IMR-90 (cell line): ENCODE measurements around the gene KRT78. TPM values are rescaled to one million over a fixed set of nuclear protein-coding genes. Genes with fewer than 3 reads are reported as not detected.

Source experiments
- ATAC-seq: fragments of 200-7000 bp; cut with Tn5 transposase; 2 replicates; pipeline ENCODE4 v1.9.1; 2020; ENCODE audit warnings: low read depth, mild to moderate bottlenecking, moderate library complexity
- BruUV-seq: library from RNA; stranded (reverse); fragments of 400-500 nt; replicated peaks from 2 replicates; lab custom pipeline; 2021; lab: Mats Ljungman, UMichigan
- CTCF ChIA-PET: fragments of 300-600 bp; formaldehyde crosslinking; extraction: SDS; loops from one replicate; lab custom pipeline; 2021; ENCODE audit warnings: antibody characterized with exemption; lab: Yijun Ruan, JAX
- POLR2A ChIA-PET: fragments of 300-600 bp; sonication (Branson Sonifier 250); formaldehyde crosslinking; loops from one replicate; lab custom pipeline; 2022; ENCODE audit warnings: antibody characterized with exemption; ENCODE audit not compliant: unreplicated experiment; lab: Charles Lee
- DNase-seq: peaks from one replicate; pipeline ENCODE4 v3.0.0; 2013
- H2AFZ ChIP-seq: replicated peaks from 2 replicates; pipeline ENCODE3; 2013; ENCODE audit warnings: low read length, mild to moderate bottlenecking; ENCODE audit not compliant: poor library complexity
- H2AK5ac ChIP-seq: 2 replicates; pipeline ENCODE4 v1.6.1; 2013; ENCODE audit warnings: low read depth, low read length, inconsistent platforms
- H2AK9ac ChIP-seq: replicated peaks from 2 replicates; pipeline ENCODE3; 2013; ENCODE audit warnings: mild to moderate bottlenecking, low read depth, low read length, moderate library complexity; ENCODE audit not compliant: poor library complexity
- H2BK120ac ChIP-seq: 2 replicates; pipeline ENCODE4 v1.6.1; 2013; ENCODE audit warnings: low read depth, low read length, inconsistent platforms
- H2BK15ac ChIP-seq: 3 replicates; pipeline ENCODE4 v1.6.1; 2013; ENCODE audit warnings: low read depth, low read length, inconsistent platforms
- H2BK20ac ChIP-seq: 2 replicates; pipeline ENCODE4 v1.6.1; 2013; ENCODE audit warnings: low read depth, mild to moderate bottlenecking, inconsistent platforms, low read length, moderate library complexity
- H2BK5ac ChIP-seq: 2 replicates; pipeline ENCODE4 v1.6.1; 2013; ENCODE audit warnings: mild to moderate bottlenecking, low read depth, low read length, inconsistent platforms; ENCODE audit not compliant: poor library complexity, severe bottlenecking
- H3K14ac ChIP-seq: replicated peaks from 2 replicates; pipeline ENCODE4 v1.6.1; 2013; ENCODE audit warnings: low read depth, low read length, inconsistent platforms
- H3K18ac ChIP-seq: 2 replicates; pipeline ENCODE4 v1.6.1; 2013; ENCODE audit warnings: low read depth, low read length, control low read depth
- H3K23ac ChIP-seq: 2 replicates; pipeline ENCODE4 v1.6.1; 2013; ENCODE audit warnings: low read depth, low read length, inconsistent platforms
- H3K27ac ChIP-seq: 2 replicates; pipeline ENCODE4 v1.5.1; 2013; ENCODE audit warnings: mild to moderate bottlenecking, control low read depth, low read length; ENCODE audit not compliant: insufficient read depth
- H3K27me3 ChIP-seq: 2 replicates; pipeline ENCODE4 v1.6.1; 2013; ENCODE audit warnings: low read length; ENCODE audit not compliant: control insufficient read depth, insufficient read depth
- H3K36me3 ChIP-seq: 2 replicates; pipeline ENCODE4 v1.6.1; 2013; ENCODE audit warnings: low read length, mixed read lengths; ENCODE audit not compliant: control insufficient read depth, insufficient read depth
- H3K4ac ChIP-seq: 2 replicates; pipeline ENCODE4 v1.6.1; 2013; ENCODE audit warnings: low read depth, low read length, inconsistent platforms
- H3K4me1 ChIP-seq: 2 replicates; pipeline ENCODE4 v1.6.1; 2013; ENCODE audit warnings: low read length, mixed read lengths; ENCODE audit not compliant: control insufficient read depth, insufficient read depth
- H3K4me2 ChIP-seq: 2 replicates; pipeline ENCODE4 v1.6.1; 2013; ENCODE audit warnings: low read depth, mild to moderate bottlenecking, control low read depth, low read length, moderate library complexity
- H3K4me3 ChIP-seq: 2 replicates; pipeline ENCODE4 v1.5.1; 2013; ENCODE audit warnings: low read depth, mild to moderate bottlenecking, control low read depth, low read length, moderate library complexity; ENCODE audit not compliant: insufficient read depth
- H3K56ac ChIP-seq: 2 replicates; pipeline ENCODE4 v1.6.1; 2013; ENCODE audit warnings: low read length, inconsistent platforms; ENCODE audit not compliant: insufficient read depth; ENCODE audit errors: extremely low read depth
- H3K79me1 ChIP-seq, 2 experiments: 2 replicates each; pipeline ENCODE4 v1.6.1; 2013; ENCODE audit warnings: low read length in 2 of 2, inconsistent platforms in 1 of 2, low read depth in 1 of 2
- H3K9ac ChIP-seq: 2 replicates; pipeline ENCODE4 v1.6.1; 2013; ENCODE audit warnings: low read depth, low read length, control low read depth
- H3K9me1 ChIP-seq: 2 replicates; pipeline ENCODE4 v1.6.1; 2013; ENCODE audit warnings: low read length, inconsistent platforms; ENCODE audit not compliant: insufficient read depth
- H3K9me3 ChIP-seq: 2 replicates; pipeline ENCODE4 v1.6.1; 2013; ENCODE audit warnings: low read length; ENCODE audit not compliant: control insufficient read depth, insufficient read depth
- H4K20me1 ChIP-seq: 2 replicates; pipeline ENCODE4 v1.6.1; 2013; ENCODE audit warnings: low read length, inconsistent platforms; ENCODE audit not compliant: insufficient read depth
- H4K5ac ChIP-seq: 2 replicates; pipeline ENCODE4 v1.6.1; 2013; ENCODE audit warnings: mild to moderate bottlenecking, low read depth, low read length, control low read depth
- H4K8ac ChIP-seq, 2 experiments: 2 replicates each; pipeline ENCODE4 v1.6.1; 2013; ENCODE audit warnings: low read depth in 2 of 2, low read length in 2 of 2, control low read depth in 1 of 2, inconsistent platforms in 1 of 2
- H4K91ac ChIP-seq: 2 replicates; pipeline ENCODE4 v1.6.1; 2013; ENCODE audit warnings: low read depth, low read length, inconsistent platforms; ENCODE audit not compliant: insufficient read depth
- CEBPB ChIP-seq: IDR thresholded peaks from 2 replicates; pipeline ENCODE4 v1.6.1; 2012; ENCODE audit warnings: low read depth, low read length, improper control_type of control experiment
- ELK1 ChIP-seq: fragments of 150-350 bp; IDR thresholded peaks from 2 replicates; pipeline ENCODE4 v1.6.1; 2016; ENCODE audit warnings: low read depth, mild to moderate bottlenecking, low read length, moderate library complexity, borderline replicate concordance
- MAFK ChIP-seq: IDR thresholded peaks from 2 replicates; pipeline ENCODE4 v1.6.1; 2012; ENCODE audit warnings: low read depth, low read length, improper control_type of control experiment
- WGBS, 2 experiments: methylation state at CpG; one replicate each; pipeline versions ENCODE4 v1.1.5 to v1.1.7; 2013; ENCODE audit warnings: missing lambda C conversion rate in 2 of 2; ENCODE audit not compliant: insufficient read length in 1 of 2; ENCODE audit errors: extremely low coverage in 2 of 2; 5-methylcytosine and 5-hydroxymethylcytosine counted together
- dilution Hi-C: fragments of 300-500 bp; cut with HindIII; formaldehyde crosslinking; loops from one replicate; pipeline ENCODE4 v1.14.3; 2018; ENCODE audit warnings: low sequenced_read_pairs; ENCODE audit not compliant: unreplicated experiment
- in situ Hi-C: fragments of 300-500 bp; cut with MboI; formaldehyde crosslinking; loops from 3 replicates; pipeline ENCODE4 v1.14.3; 2019; ENCODE audit warnings: low sequenced_read_pairs, inconsistent platforms, mixed read lengths
- intact Hi-C: fragments of 100-400 bp; cut with micrococcal nuclease; formaldehyde crosslinking; loops from 2 replicates; pipeline ENCODE4 v1.10.0; 2022
- polyA plus RNA-seq, 3 experiments: library from polyadenylated mRNA; depleted of rRNA; stranded (reverse); fragments of >200 nt; gene quantifications; 2 replicates each; pipeline ENCODE4 v1.2.3, GENCODE V29; 2012; ENCODE audit warnings: low replicate concordance in 1 of 3
- total RNA-seq: library from RNA; depleted of rRNA; stranded (reverse); fragments of >200 nt; gene quantifications from 2 replicates; pipeline ENCODE4 v1.2.3, GENCODE V29; 2012

KRT78 gene
- total and polyA plus RNA-seq, 2 of the 4 experiments (the other 2 are of a cell fraction), result not detected

GRCh38 chr12:52850681-52851080, 1.9 kb upstream of the KRT78 start:
- no peak overlapping the region for H3K23ac ChIP-seq
- no CpG with 5 or more reads among the region's 5 CpGs for WGBS, 2 experiments
- no peak overlapping the region for H3K4me3 ChIP-seq
- no peak overlapping the region for H4K8ac ChIP-seq
- H2AK9ac ChIP-seq, result no peak overlapping the region
- no peaks in the 10 kb centered on the region for H3K9me3 ChIP-seq
- no peak overlapping the region for H3K4ac ChIP-seq
- no peak overlapping the region for H2BK15ac ChIP-seq
- CTCF ChIA-PET, result no interaction called here
- H3K36me3 ChIP-seq, result no peaks in the 10 kb centered on the region
- no peak overlapping the region for H2BK120ac ChIP-seq
- H3K14ac ChIP-seq, result no peak overlapping the region
- H3K79me1 ChIP-seq, result no peaks in the 10 kb centered on the region
- POLR2A ChIA-PET, result no interaction called here
- no peak for DNase-seq
- H3K4me1 ChIP-seq, result no peaks in the 10 kb centered on the region
- intact Hi-C loops, result no loop called here
- no TSS peak for BruUV-seq
- in situ Hi-C loops, result no loop called here
- H2BK5ac ChIP-seq, result no peak overlapping the region
- no peak overlapping the region for H4K91ac ChIP-seq
- H3K18ac ChIP-seq, result no peak overlapping the region
- no peak for TF ChIP-seq CEBPB
- no peak for TF ChIP-seq MAFK
- TF ChIP-seq ELK1, result no peak
- no peak overlapping the region for H2AK5ac ChIP-seq
- H3K9me1 ChIP-seq, result no peaks in the 10 kb centered on the region
- no peak for ATAC-seq
- no peak overlapping the region for H3K56ac ChIP-seq
- no peak overlapping the region for H2AFZ ChIP-seq
- no peaks in the 10 kb centered on the region for H4K20me1 ChIP-seq
- no peak overlapping the region for H2BK20ac ChIP-seq
- no peak overlapping the region for H4K5ac ChIP-seq
- dilution Hi-C loops, result no loop called here
- H3K9ac ChIP-seq, result no peak overlapping the region
- no peak overlapping the region for H3K4me2 ChIP-seq
- H3K27ac ChIP-seq, result no peak overlapping the region
- peaks cover 48% of the 10 kb centered on the region for H3K27me3 ChIP-seq
